GM12878 (cell line): ENCODE results near the gene OGFOD3. TPM values are rescaled to one million over a fixed set of nuclear protein-coding genes. Genes with fewer than 3 reads are reported as not detected.

Source experiments
- ATAC-seq: fragments of 200-7000 bp; cut with Tn5 transposase; 3 replicates; pipeline ENCODE4 v1.9.1; 2020; ENCODE audit warnings: mild to moderate bottlenecking, moderate library complexity
- BruUV-seq: library from RNA; stranded (reverse); fragments of 400-500 nt; replicated peaks from 2 replicates; lab custom pipeline; 2021; lab: Mats Ljungman, UMichigan
- CTCF ChIA-PET: fragments of 300-600 bp; sonication (Branson Sonifier 250); formaldehyde crosslinking; extraction: SDS; loops from one replicate; lab custom pipeline; 2021; ENCODE audit warnings: inconsistent platforms; lab: Yijun Ruan, JAX
- POLR2A ChIA-PET: fragments of 350-600 bp; formaldehyde crosslinking; extraction: SDS; loops from one replicate; lab custom pipeline; 2021; ENCODE audit warnings: inconsistent platforms; lab: Charles Lee
- RAD21 ChIA-PET: fragments of 300-600 bp; sonication (Branson Sonifier 250); formaldehyde crosslinking; loops from one replicate; lab custom pipeline; 2023; ENCODE audit warnings: antibody characterized with exemption; ENCODE audit not compliant: unreplicated experiment; lab: Charles Lee
- SMC1A ChIA-PET: fragments of 300-600 bp; sonication (Branson Sonifier 250); formaldehyde crosslinking; loops from one replicate; lab custom pipeline; 2023; ENCODE audit not compliant: unreplicated experiment, uncharacterized antibody; lab: Charles Lee
- DNase-seq: peaks from one replicate; pipeline ENCODE4 v3.0.0-alpha.2; 2011; ENCODE audit warnings: low read depth, low spot score
- FAIRE-seq: peaks from 3 replicates; lab custom pipeline; 2011; peaks lifted over from hg19 to GRCh38; lab: Jason Lieb, UNC
- H2AFZ ChIP-seq: 2 replicates; pipeline ENCODE4 v1.6.0; 2011; ENCODE audit warnings: low read depth, low read length, control low read depth; ENCODE audit not compliant: control insufficient read depth
- H3K27ac ChIP-seq: 2 replicates; pipeline ENCODE4 v1.5.1; 2011; ENCODE audit warnings: control low read depth; ENCODE audit not compliant: control insufficient read depth, insufficient read depth
- H3K27me3 ChIP-seq, 2 experiments: replicated peaks in 1 of 2; 2 replicates each; pipeline versions ENCODE4 v1.6.0 to v1.6.1; 2011; ENCODE audit warnings: low read length in 1 of 2; ENCODE audit not compliant: control insufficient read depth in 2 of 2, insufficient read depth in 2 of 2
- H3K36me3 ChIP-seq, 2 experiments: 2 replicates each; pipeline ENCODE4 v1.5.1; 2011; ENCODE audit warnings: low read length in 1 of 2; ENCODE audit not compliant: control insufficient read depth in 2 of 2, insufficient read depth in 2 of 2
- H3K4me1 ChIP-seq: 2 replicates; pipeline ENCODE4 v1.6.1; 2011; ENCODE audit warnings: mild to moderate bottlenecking, low read length, moderate library complexity, mixed read lengths; ENCODE audit not compliant: control insufficient read depth, insufficient read depth
- H3K4me2 ChIP-seq: 2 replicates; pipeline ENCODE4 v1.6.0; 2011; ENCODE audit warnings: control low read depth; ENCODE audit not compliant: control insufficient read depth, insufficient read depth
- H3K4me3 ChIP-seq: fragments of 200-600 bp; sonication (generic); 2 replicates; pipeline ENCODE4 v1.5.1; 2016
- H3K79me2 ChIP-seq: 2 replicates; pipeline ENCODE4 v1.6.0; 2011; ENCODE audit warnings: low read length; ENCODE audit not compliant: control insufficient read depth, insufficient read depth
- H3K9ac ChIP-seq: 2 replicates; pipeline ENCODE4 v1.8.0; 2011; ENCODE audit warnings: low read length, control low read depth, mixed read lengths; ENCODE audit not compliant: control insufficient read depth, insufficient read depth
- H3K9me3 ChIP-seq: replicated peaks from 3 replicates; pipeline ENCODE4 v1.5.1; 2011; ENCODE audit warnings: mild to moderate bottlenecking, low read length; ENCODE audit not compliant: control insufficient read depth, insufficient read depth
- H4K20me1 ChIP-seq: 2 replicates; pipeline ENCODE4 v1.6.0; 2011; ENCODE audit not compliant: control insufficient read depth, insufficient read depth
- CBX3 ChIP-seq: fragments of 200-600 bp; sonication (generic); IDR thresholded peaks from 2 replicates; pipeline ENCODE4 v1.6.1; 2016; ENCODE audit warnings: low read depth, borderline replicate concordance
- CTCF ChIP-seq, 3 experiments: IDR thresholded peaks in 2 of 3; conservative IDR thresholded peaks in 1 of 3; 2 replicates each; pipeline ENCODE4 v1.5.1; 2011; ENCODE audit warnings: low read depth in 3 of 3, low read length in 3 of 3, mild to moderate bottlenecking in 3 of 3, control low read depth in 2 of 3, moderate library complexity in 2 of 3, inconsistent platforms in 1 of 3, mixed read lengths in 1 of 3; ENCODE audit not compliant: control insufficient read depth in 2 of 3, insufficient read depth in 1 of 3; ENCODE audit errors: extremely low read depth in 1 of 3
- KDM1A ChIP-seq: fragments of 200-600 bp; sonication (generic); IDR thresholded peaks from 2 replicates; pipeline ENCODE4 v1.6.1; 2016; ENCODE audit warnings: borderline replicate concordance
- MTA2 ChIP-seq: fragments of 450-650 bp; IDR thresholded peaks from 2 replicates; pipeline ENCODE4 v1.6.1; 2016; ENCODE audit warnings: low read depth, mild to moderate bottlenecking, moderate library complexity
- POLR2AphosphoS2 ChIP-seq: IDR thresholded peaks from 2 replicates; pipeline ENCODE4 v1.6.1; 2011; ENCODE audit warnings: low read depth, mild to moderate bottlenecking, low read length, improper control_type of control experiment, moderate library complexity
- RAD21 ChIP-seq: IDR thresholded peaks from 2 replicates; pipeline ENCODE4 v1.6.1; 2011; ENCODE audit warnings: mild to moderate bottlenecking, low read depth, low read length, moderate library complexity; ENCODE audit not compliant: insufficient read depth
- SKIL ChIP-seq: fragments of 450-650 bp; IDR thresholded peaks from 2 replicates; pipeline ENCODE4 v1.6.1; 2017; ENCODE audit warnings: mild to moderate bottlenecking, low read depth, inconsistent platforms; ENCODE audit not compliant: poor library complexity, severe bottlenecking
- ZNF274 ChIP-seq: IDR thresholded peaks from one replicate; pipeline ENCODE4 v1.8.0; 2011; ENCODE audit not compliant: insufficient read length, insufficient read depth
- WGBS: methylation state at CpG from one replicate; pipeline ENCODE4 v1.1.6; 2016; ENCODE audit warnings: low lambda C conversion rate; ENCODE audit not compliant: insufficient replicate concordance, insufficient coverage; ENCODE audit errors: missing lambda C conversion rate; 5-methylcytosine and 5-hydroxymethylcytosine counted together
- in situ Hi-C: fragments of 300-500 bp; cut with MboI; formaldehyde crosslinking; loops from 9 replicates; pipeline ENCODE4 v1.14.3; 2018; ENCODE audit warnings: mixed read lengths
- intact Hi-C: fragments of 100-400 bp; cut with micrococcal nuclease; formaldehyde crosslinking; loops from one replicate; pipeline ENCODE4 v1.14.2; 2022; ENCODE audit not compliant: unreplicated experiment
- polyA plus RNA-seq, 11 experiments: library from polyadenylated mRNA; depleted of rRNA in 4 of 11; unstranded in 6 of 11; stranded (reverse) in 5 of 11; fragments of >200 nt; fragmentation: Nextera tagmentation in 4 of 11; fragmentation: Illumina TruSeq in 1 of 11; extraction: Ambion mirVana in 4 of 11; extraction: Trizol in 1 of 11; gene quantifications; 1 replicate in 1 of 11; 2 replicates in 10 of 11; pipeline versions ENCODE4 v1.2.1 to v1.2.3, GENCODE V29; 2011 to 2016; ENCODE audit warnings: inconsistent platforms in 2 of 11, missing spikeins in 2 of 11, low read depth in 1 of 11
- total RNA-seq, 4 experiments: library from RNA; depleted of rRNA in 3 of 4; stranded (reverse); fragments of >200 nt in 3 of 4; fragmentation: Illumina TruSeq in 1 of 4; extraction: Trizol in 1 of 4; gene quantifications; 2 replicates each; pipeline versions ENCODE4 v1.2.1 to v1.2.3, GENCODE V29; 2013 to 2021

The OGFOD3 gene
- total and polyA plus RNA-seq, 10 of the 15 experiments (the other 5 are each of a cell fraction or from before 2014, with no cell fraction given), result 0.48 to 28.4 (median 18.3) TPM

GRCh38 chr17:82424001-82424862, 5.8 kb upstream of the OGFOD3 start:
- H3K4me2 ChIP-seq, result no peak overlapping the region
- 76% methylated on average over 25 of the region's 25 CpGs for WGBS
- intact Hi-C loops, result no loop called here
- ChIA-PET SMC1A (no interaction called here), CTCF (interaction anchor here (0.6 to 2.8 kb wide), 14 partner anchors 10 to 122 kb away, joined by 3 to 16 read pairs (median 4); partner anchors contain the start of gene SECTM1), RAD21 (no interaction called here), POLR2A (no interaction called here)
- no peak overlapping the region for H3K27ac ChIP-seq
- in situ Hi-C loops, result no loop called here
- H3K27me3 ChIP-seq, result no peaks in the 10 kb centered on the region
- H4K20me1 ChIP-seq, result no peaks in the 10 kb centered on the region
- no peak overlapping the region for H3K4me3 ChIP-seq
- no peaks in the 10 kb centered on the region; the same call in 1 of the 2 replicates for H3K79me2 ChIP-seq
- TF ChIP-seq KDM1A (no peak), CTCF (IDR thresholded peaks at IDR 0.05 in 2 of 3, conservative IDR thresholded peaks at IDR 0.05 in 1 of 3; ENCODE audit: control insufficient read depth in 2 of 3, extremely low read depth in 1 of 3, insufficient read depth in 1 of 3, low read depth in 3 of 3, low read length in 3 of 3) (peak; percentile 40 to 82 (median 70)), MTA2 (no peak), CBX3 (no peak), ZNF274 (no peak), SKIL (no peak), RAD21 (peak; percentile 49), POLR2AphosphoS2 (no peak)
- FAIRE-seq (no peak), ATAC-seq (peak; percentile 74), DNase-seq (no peak)
- H3K9me3 ChIP-seq, result no peaks in the 10 kb centered on the region; the same call in 2 of the 3 replicates
- no peaks in the 10 kb centered on the region for H3K36me3 ChIP-seq
- no peak overlapping the region for H3K9ac ChIP-seq
- H3K4me1 ChIP-seq, result no peaks in the 10 kb centered on the region
- BruUV-seq, result no TSS peak
- H2AFZ ChIP-seq, result no peak overlapping the region
